GM12875 (cell line): ENCODE results near the gene TNFSF4.

Source experiments
- H3K4me3 ChIP-seq: one replicate; pipeline ENCODE4 v1.5.1; 2011; ENCODE audit warnings: low read depth, low read length, control low read depth
- CTCF ChIP-seq: IDR thresholded peaks from 2 replicates; pipeline ENCODE4 v1.5.1; 2011; ENCODE audit warnings: low read depth, mild to moderate bottlenecking, control low read depth, inconsistent platforms, low read length, moderate library complexity, borderline replicate concordance; ENCODE audit not compliant: insufficient read depth

The TNFSF4 gene

GRCh38 chr1:173193639-173194038 is 13.5 kb downstream of the TNFSF4 start:
- no peak overlapping the region for H3K4me3 ChIP-seq
- TF ChIP-seq CTCF = no peak

GRCh38 chr1:173191011-173191705 is 16.0 kb downstream of the TNFSF4 start:
- no peak for TF ChIP-seq CTCF
- H3K4me3 ChIP-seq = no peak overlapping the region

- TF ChIP-seq CTCF = no peak
- no peak overlapping the region for H3K4me3 ChIP-seq
Measured at GRCh38 chr1:173190101-173190936, 16.8 kb downstream of the TNFSF4 start.

GRCh38 chr1:173187671-173188237 is 19.4 kb downstream of the TNFSF4 start:
- no peak overlapping the region for H3K4me3 ChIP-seq
- no peak for TF ChIP-seq CTCF

GRCh38 chr1:173181791-173182190 is 25.3 kb downstream of the TNFSF4 start:
- H3K4me3 ChIP-seq = no peak overlapping the region
- TF ChIP-seq CTCF = no peak

- TF ChIP-seq CTCF = no peak
Measured at GRCh38 chr1:173176246-173176645, 30.9 kb downstream of the TNFSF4 start.

More at GRCh38 chr1:173176246-173176645, 30.9 kb downstream of the TNFSF4 start:
- no peak overlapping the region for H3K4me3 ChIP-seq
